Vein endothelial cell (primary cell): ENCODE results near the gene SNX30. TPM values are rescaled to one million over a fixed set of nuclear protein-coding genes. Genes with fewer than 3 reads are reported as not detected.

Source experiments
- total RNA-seq: library from RNA; depleted of rRNA; stranded (reverse); fragments of >200 nt; gene quantifications from 2 replicates; pipeline ENCODE4 v1.2.3, GENCODE V29; 2012

The SNX30 gene
- 10.1 TPM in 2 replicates for total RNA-seq

GRCh38 chr9:112750016-112750763, at the start of gene SNX30:
Gene SNX30 (plus strand): TSS chr9:112750760. CDS start chr9:112751002, 242 bp downstream.

GRCh38 chr9:112717661-112718331, 32.8 kb upstream of the SNX30 start, which contains the start of gene INIP:
Gene INIP (minus strand): TSS chr9:112718117. CDS start chr9:112716485, 1,632 bp downstream.

GRCh38 chr9:112890106-112891081, 139.8 kb downstream of the SNX30 start, which contains the start of gene SLC46A2:
Gene SLC46A2 (minus strand): TSS chr9:112890876. CDS start chr9:112890681, 195 bp downstream.

Other genes starting within 250 kb of the SNX30 start
- 17.6 and 25.9 TPM in 2 replicates for gene INIP, start 32.6 kb upstream of the SNX30 start, total RNA-seq
- not detected in 2 replicates for gene SLC46A2, start 140.1 kb downstream of the SNX30 start, total RNA-seq